Natural killer cell treated with Interleukin-12 subunit alpha and Interleukin-12 subunit beta and Interleukin-15 and Interleukin-18, amount 100 ng/mL, for 72 hours (primary cell): ENCODE results near the gene CLSTN1. TPM values are rescaled to one million over a fixed set of nuclear protein-coding genes. Genes with fewer than 3 reads are reported as not detected.
"Not testable (repeated sequence)": the region's sequence is repeated elsewhere in the genome, so short reads cannot be mapped to it uniquely, and the experiment has no call there.

Source experiments
- ATAC-seq, 2 donors: fragments of 150-1000 bp; cut with Tn5 transposase in 1 of 2; sonication (Bioruptor Pico), chemical (Tn5 transposase) in 1 of 2; 2 replicates each; pipeline ENCODE4 v1.10.0; 2021
- DNase-seq: peaks from one replicate; pipeline ENCODE4 v3.0.0; 2022; ENCODE audit warnings: low spot score
- H3K27ac Mint-ChIP-seq, 2 donors: 1 replicate in 1 of 2; 2 replicates in 1 of 2; pipeline ENCODE4 v1.8.0; 2022; ENCODE audit warnings: mixed read lengths in 2 of 2, mild to moderate bottlenecking in 1 of 2, moderate library complexity in 1 of 2
- H3K27me3 Mint-ChIP-seq, 2 donors: 1 replicate in 1 of 2; 2 replicates in 1 of 2; pipeline ENCODE4 v1.8.0; 2022; ENCODE audit warnings: mixed read lengths in 2 of 2
- H3K36me3 Mint-ChIP-seq: one replicate; pipeline ENCODE4 v1.8.0; 2022; ENCODE audit warnings: mixed read lengths
- H3K4me1 Mint-ChIP-seq, 2 donors: 1 replicate in 1 of 2; 2 replicates in 1 of 2; pipeline ENCODE4 v1.8.0; 2022; ENCODE audit warnings: low read depth in 2 of 2, mixed read lengths in 2 of 2, mild to moderate bottlenecking in 1 of 2
- H3K4me3 Mint-ChIP-seq: one replicate; pipeline ENCODE4 v1.8.0; 2022; ENCODE audit warnings: mixed read lengths
- H3K9me3 Mint-ChIP-seq: 2 replicates; pipeline ENCODE4 v1.8.0; 2022; ENCODE audit warnings: mixed read lengths
- total RNA-seq, 2 donors: library from RNA; stranded (reverse); gene quantifications; one replicate each; pipeline ENCODE4 v1.2.3, GENCODE V29; 2022

Gene CLSTN1
- total RNA-seq, 2 donors from 2014 or later = 57.3 to 66.4 TPM

GRCh38 chr1:9717193-9718005 lies 106.4 kb downstream of the CLSTN1 start:
- DNase-seq (peak; percentile 88), ATAC-seq (peak; percentile 86 to 88)
- no peaks in the 10 kb centered on the region for H3K9me3 Mint-ChIP-seq
- no peaks in the 10 kb centered on the region for H3K27me3 Mint-ChIP-seq
- H3K27ac Mint-ChIP-seq = peak overlapping the region; percentile 88 to 91
- H3K4me1 Mint-ChIP-seq = peaks cover 24 to 33% of the 10 kb centered on the region in 2 donors
- peak overlapping the region; percentile 85 for H3K4me3 Mint-ChIP-seq
- H3K36me3 Mint-ChIP-seq = peaks cover 6% of the 10 kb centered on the region

GRCh38 chr1:9716404-9717192 lies 107.2 kb downstream of the CLSTN1 start:
- H3K4me1 Mint-ChIP-seq = peaks cover 25 to 36% of the 10 kb centered on the region in 2 donors
- no peaks in the 10 kb centered on the region for H3K9me3 Mint-ChIP-seq
- DNase-seq (no peak), ATAC-seq (peak in 1 of 2 donors; percentile 2)
- H3K4me3 Mint-ChIP-seq = peak overlapping the region; percentile 85
- H3K36me3 Mint-ChIP-seq = peaks cover 6% of the 10 kb centered on the region
- peak overlapping the region; percentile 88 to 91 for H3K27ac Mint-ChIP-seq
- no peaks in the 10 kb centered on the region for H3K27me3 Mint-ChIP-seq

- no peak for ATAC-seq
- H3K4me3 Mint-ChIP-seq = no peak overlapping the region
- H3K27ac Mint-ChIP-seq = peak overlapping the region; percentile 88 to 91
- no peaks in the 10 kb centered on the region for H3K9me3 Mint-ChIP-seq
- H3K4me1 Mint-ChIP-seq = peaks cover 29 to 38% of the 10 kb centered on the region in 2 donors
- H3K36me3 Mint-ChIP-seq = peaks cover 6% of the 10 kb centered on the region
- peak; percentile 56 for DNase-seq
- no peaks in the 10 kb centered on the region for H3K27me3 Mint-ChIP-seq
Observed at GRCh38 chr1:9715536-9716226, 108.1 kb downstream of the CLSTN1 start.

- Mint-ChIP-seq H3K4me3 (no peak overlapping the region), H3K27ac (peak overlapping the region in 1 of 2 donors; percentile 73), H3K27me3 (no peaks in the 10 kb centered on the region), H3K4me1 (peaks cover 38 to 39% of the 10 kb centered on the region in 2 donors), H3K9me3 (no peaks in the 10 kb centered on the region), H3K36me3 (peaks cover 12% of the 10 kb centered on the region)
- ATAC-seq (no peak), DNase-seq (peak; percentile 28)
Observed at GRCh38 chr1:9714257-9714718, 109.5 kb downstream of the CLSTN1 start.

GRCh38 chr1:9712767-9713166 lies 111.0 kb downstream of the CLSTN1 start:
- not testable (repeated sequence) for H3K36me3 Mint-ChIP-seq, H3K9me3 Mint-ChIP-seq, H3K4me3 Mint-ChIP-seq, ATAC-seq, H3K27me3 Mint-ChIP-seq, DNase-seq
- Mint-ChIP-seq H3K27ac (peak overlapping the region in 1 of 2 donors; percentile 23), H3K4me1 (peaks cover 33 to 38% of the 10 kb centered on the region in 2 donors)

- H3K9me3 Mint-ChIP-seq = no peaks in the 10 kb centered on the region
- no peak for DNase-seq
- H3K27me3 Mint-ChIP-seq = no peaks in the 10 kb centered on the region
- peaks cover 27 to 31% of the 10 kb centered on the region in 2 donors for H3K4me1 Mint-ChIP-seq
- peak in 1 of 2 donors; percentile 39 for ATAC-seq
- H3K4me3 Mint-ChIP-seq = no peak overlapping the region
- H3K36me3 Mint-ChIP-seq = peaks cover 6% of the 10 kb centered on the region
- H3K27ac Mint-ChIP-seq = peak overlapping the region in 1 of 2 donors; percentile 23
Observed at GRCh38 chr1:9711466-9712020, 112.2 kb downstream of the CLSTN1 start.

GRCh38 chr1:9710037-9710436 lies 113.7 kb downstream of the CLSTN1 start:
- peak overlapping the region; percentile 53 to 65 for H3K27ac Mint-ChIP-seq
- peaks cover 36 to 38% of the 10 kb centered on the region in 2 donors for H3K4me1 Mint-ChIP-seq
- no peaks in the 10 kb centered on the region for H3K27me3 Mint-ChIP-seq
- no peak overlapping the region for H3K4me3 Mint-ChIP-seq
- ATAC-seq (no peak), DNase-seq (no peak)
- H3K9me3 Mint-ChIP-seq = no peaks in the 10 kb centered on the region
- H3K36me3 Mint-ChIP-seq = peaks cover 6% of the 10 kb centered on the region

- Mint-ChIP-seq H3K9me3 (peaks cover 3% of the 10 kb centered on the region), H3K4me1 (peaks cover 47 to 54% of the 10 kb centered on the region in 2 donors), H3K36me3 (peaks cover 12% of the 10 kb centered on the region), H3K27me3 (no peaks in the 10 kb centered on the region), H3K4me3 (no peak overlapping the region), H3K27ac (peak overlapping the region in 1 of 2 donors; percentile 88)
- DNase-seq (peak; percentile 23), ATAC-seq (no peak)
Observed at GRCh38 chr1:9706178-9706577, 117.6 kb downstream of the CLSTN1 start.

- ATAC-seq (peak; percentile 66 to 77), DNase-seq (peak; percentile 49)
- no peaks in the 10 kb centered on the region for H3K27me3 Mint-ChIP-seq
- peak overlapping the region; percentile 88 to 94 for H3K27ac Mint-ChIP-seq
- H3K4me1 Mint-ChIP-seq = peaks cover 44 to 56% of the 10 kb centered on the region in 2 donors
- peaks cover 11% of the 10 kb centered on the region for H3K36me3 Mint-ChIP-seq
- H3K9me3 Mint-ChIP-seq = peaks cover 3% of the 10 kb centered on the region
- peak overlapping the region; percentile 86 for H3K4me3 Mint-ChIP-seq
Observed at GRCh38 chr1:9705337-9706093, 118.2 kb downstream of the CLSTN1 start.

GRCh38 chr1:9703681-9704080 lies 120.1 kb downstream of the CLSTN1 start:
- peak overlapping the region; percentile 86 for H3K4me3 Mint-ChIP-seq
- peak overlapping the region; percentile 88 to 94 for H3K27ac Mint-ChIP-seq
- DNase-seq = peak; percentile 20
- peaks cover 3% of the 10 kb centered on the region for H3K9me3 Mint-ChIP-seq
- H3K27me3 Mint-ChIP-seq = no peaks in the 10 kb centered on the region
- H3K4me1 Mint-ChIP-seq = peaks cover 43 to 59% of the 10 kb centered on the region in 2 donors
- ATAC-seq = no peak
- peaks cover 6% of the 10 kb centered on the region for H3K36me3 Mint-ChIP-seq

GRCh38 chr1:9703165-9703509 lies 120.6 kb downstream of the CLSTN1 start:
- Mint-ChIP-seq H3K36me3 (peaks cover 6% of the 10 kb centered on the region), H3K4me3 (peak overlapping the region; percentile 86), H3K27ac (peak overlapping the region; percentile 88 to 94), H3K4me1 (peaks cover 47 to 64% of the 10 kb centered on the region in 2 donors), H3K27me3 (no peaks in the 10 kb centered on the region), H3K9me3 (peaks cover 3% of the 10 kb centered on the region)
- no peak for ATAC-seq
- no peak for DNase-seq

GRCh38 chr1:9701665-9702064 lies 122.1 kb downstream of the CLSTN1 start:
- DNase-seq = no peak
- H3K9me3 Mint-ChIP-seq = peaks cover 3% of the 10 kb centered on the region
- no peaks in the 10 kb centered on the region for H3K27me3 Mint-ChIP-seq
- H3K36me3 Mint-ChIP-seq = peaks cover 6% of the 10 kb centered on the region
- ATAC-seq = no peak
- H3K4me3 Mint-ChIP-seq = no peak overlapping the region
- H3K4me1 Mint-ChIP-seq = peaks cover 42 to 63% of the 10 kb centered on the region in 2 donors
- H3K27ac Mint-ChIP-seq = peak overlapping the region in 1 of 2 donors; percentile 94
